Heart left ventricle (tissue), 16 donors: ENCODE results near the gene CHAF1A. TPM values are rescaled to one million over a fixed set of nuclear protein-coding genes. Genes with fewer than 3 reads are reported as not detected.
A peak's percentile ranks its signal among the peaks of the same experiment; 100 is the strongest.

Experiments
- ATAC-seq, 4 donors: fragments of 200-7000 bp; cut with Tn5 transposase; one replicate each; pipeline ENCODE4 v1.9.1; 2020 to 2022; ENCODE audit warnings: moderate library complexity in 4 of 4, mild to moderate bottlenecking in 3 of 4, moderate number of reproducible peaks in 1 of 4
- DNase-seq, 5 donors: peaks; one replicate each; pipeline ENCODE4 v3.0.0-alpha.2; 2020
- H3K27ac ChIP-seq, 12 donors: fragments of 200-600 bp; sonication (generic) in 4 of 12; one replicate each; pipeline versions ENCODE4 v1.5.0 to v1.8.0; 2016 to 2022; ENCODE audit warnings: mild to moderate bottlenecking in 2 of 12
- H3K27me3 ChIP-seq, 9 donors: fragments of 200-600 bp; sonication (generic) in 2 of 9; one replicate each; pipeline versions ENCODE4 v1.5.1 to v1.8.0; 2016 to 2022; ENCODE audit warnings: mild to moderate bottlenecking in 3 of 9
- H3K36me3 ChIP-seq, 9 donors: fragments of 200-600 bp; sonication (generic) in 2 of 9; one replicate each; pipeline versions ENCODE4 v1.5.0 to v1.8.0; 2018 to 2022; ENCODE audit warnings: mild to moderate bottlenecking in 2 of 9
- H3K4me1 ChIP-seq, 12 donors: fragments of 200-600 bp; sonication (generic) in 4 of 12; one replicate each; pipeline versions ENCODE4 v1.5.0 to v1.8.0; 2016 to 2022; ENCODE audit warnings: mild to moderate bottlenecking in 3 of 12
- H3K4me3 ChIP-seq, 12 donors: fragments of 200-600 bp; sonication (generic) in 4 of 12; one replicate each; pipeline versions ENCODE4 v1.5.0 to v1.8.0; 2017 to 2022; ENCODE audit warnings: mild to moderate bottlenecking in 9 of 12, moderate library complexity in 4 of 12
- H3K9me3 ChIP-seq, 12 donors: fragments of 200-600 bp; sonication (generic) in 4 of 12; one replicate each; pipeline versions ENCODE4 v1.5.0 to v1.8.0; 2016 to 2022; ENCODE audit warnings: mild to moderate bottlenecking in 1 of 12
- POLR2A ChIP-seq, 2 donors: fragments of 450-650 bp; IDR thresholded peaks; one replicate each; pipeline ENCODE4 v1.6.1; 2017; ENCODE audit warnings: antibody characterized with exemption in 2 of 2, mild to moderate bottlenecking in 2 of 2, moderate library complexity in 2 of 2
- WGBS, 4 donors: extraction: QIAGEN DNeasy Blood & Tissue Kit in 2 of 4; methylation state at CpG; one replicate each; pipeline versions ENCODE4 v1.1.5 to v1.1.7; 2013 to 2018; 5-methylcytosine and 5-hydroxymethylcytosine counted together
- intact Hi-C, 10 donors: fragments of 100-400 bp; cut with DNase I; formaldehyde crosslinking; loops; one replicate each; pipeline versions ENCODE4 v1.11.1 to v1.14.2; 2022
- polyA plus RNA-seq, 2 donors: library from polyadenylated mRNA; stranded (reverse); fragments of 200-250 nt; gene quantifications; one replicate each; pipeline ENCODE4 v1.2.3, GENCODE V29; 2013
- total RNA-seq, 9 donors: library from RNA; depleted of rRNA in 2 of 9; stranded (reverse); fragments of >200 nt in 2 of 9; fragmentation: NEBNext Ultra II Directional in 3 of 9; extraction: Animal tissue kit (Norgen Biotek cat#: 25700) in 3 of 9; gene quantifications; one replicate each; pipeline versions ENCODE4 v1.1.0 to v1.2.4, GENCODE V29; 2016 to 2023
- TF ChIP-seq, protein P1 (sequence below), 12 donors: fragments of 200-600 bp; sonication (generic) in 4 of 12; IDR thresholded peaks; one replicate each; pipeline versions ENCODE4 v1.5.0 to v1.8.0; 2018 to 2022; ENCODE audit warnings: antibody characterized with exemption in 12 of 12, mild to moderate bottlenecking in 5 of 12
- donor health status: ischemic (EF 13 %, LVEDD 7.1; RV severe dilation, severe dysfunction).
- donor health status: healthy with polysubstance abuse.
- donor health status: DM: no; HTN: yes; CAD: no.
- donor health status: DM: no; HTN: no; CAD: no.
- donor health status: ischemic (EF 25% LVEDD 6.9; RV normal size, moderate dysfunction).
- donor health status: ischemic (EF 25% LVEDD 5.7; RV mildly dilated, moderate dysfunction).
- donor health status: healthy.
- donor health status: DM: yes; HTN: yes; CAD: no.
- donor health status: ischemic (EF 35%, LVEDD 5.7; RV mildly dilated, moderate dysfunction).
- donor health status: nonischemic (EF 11% LVEDD 7.7; RV severe dilation, severe dysfunction).
- donor health status: DM: yes; HTN: yes; CAD: no.
- donor health status: PGD.
- donor health status: ischemic (EF 29% LVEDD 5.4; RV normal size, mild dysfunction).
- donor health status: nonischemic (EF 23%, LVEDD 6.1; RV moderate dilation, normal function).

CHAF1A gene
- total and polyA plus RNA-seq, 11 donors, result 2.9 to 10.7 (median 5.5) TPM

DNA sequence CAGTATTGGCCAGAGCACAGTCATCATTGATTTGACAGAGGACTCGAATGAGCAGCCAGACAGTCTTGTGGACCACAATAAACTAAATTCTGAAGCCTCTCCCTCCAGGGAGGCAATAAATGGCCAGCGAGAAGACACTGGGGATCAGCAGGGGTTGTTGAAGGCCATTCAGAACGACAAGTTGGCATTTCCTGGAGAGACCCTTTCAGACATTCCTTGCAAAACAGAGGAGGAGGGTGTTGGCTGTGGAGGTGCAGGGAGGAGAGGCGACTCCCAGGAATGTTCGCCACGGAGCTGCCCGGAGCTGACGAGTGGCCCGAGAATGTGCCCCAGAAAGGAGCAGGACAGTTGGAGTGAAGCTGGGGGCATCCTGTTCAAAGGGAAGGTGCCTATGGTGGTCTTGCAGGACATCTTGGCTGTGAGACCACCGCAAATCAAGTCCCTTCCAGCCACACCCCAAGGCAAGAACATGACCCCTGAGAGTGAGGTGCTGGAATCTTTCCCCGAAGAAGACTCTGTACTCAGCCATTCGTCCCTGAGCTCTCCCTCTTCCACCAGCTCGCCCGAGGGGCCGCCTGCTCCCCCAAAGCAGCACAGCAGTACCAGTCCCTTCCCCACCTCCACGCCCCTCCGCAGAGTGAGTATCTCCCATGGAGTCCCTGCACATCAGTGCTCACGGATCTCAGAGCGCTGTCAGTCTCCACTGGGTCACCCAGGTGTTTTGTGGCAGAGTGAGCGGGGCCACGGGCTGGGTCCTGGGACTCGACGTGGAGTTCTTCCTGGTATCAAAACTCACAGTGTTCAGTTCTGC lies 6.9 kb downstream of the CHAF1A start:
- intact Hi-C loops, result loop anchor here in 2 of 10 donors (10.0 kb wide), 2 partner anchors 45 to 145 kb away; partner anchors contain the start of gene UBXN6 (in 1 of the 2)
- Histone ChIP-seq H3K27ac (no peak overlapping the region), H3K27me3 (no peaks in the 10 kb centered on the region), H3K9me3 (no peaks in the 10 kb centered on the region), H3K4me3 (no peak overlapping the region), H3K4me1 (peaks cover 0 to under 1% (median 0%) of the 10 kb centered on the region in 12 donors), H3K36me3 (peaks cover 0 to 27% (median 7%) of the 10 kb centered on the region in 9 donors)
- DNase-seq, result peak in 1 of 5 donors; percentile 60
- TF ChIP-seq, protein P1, sequence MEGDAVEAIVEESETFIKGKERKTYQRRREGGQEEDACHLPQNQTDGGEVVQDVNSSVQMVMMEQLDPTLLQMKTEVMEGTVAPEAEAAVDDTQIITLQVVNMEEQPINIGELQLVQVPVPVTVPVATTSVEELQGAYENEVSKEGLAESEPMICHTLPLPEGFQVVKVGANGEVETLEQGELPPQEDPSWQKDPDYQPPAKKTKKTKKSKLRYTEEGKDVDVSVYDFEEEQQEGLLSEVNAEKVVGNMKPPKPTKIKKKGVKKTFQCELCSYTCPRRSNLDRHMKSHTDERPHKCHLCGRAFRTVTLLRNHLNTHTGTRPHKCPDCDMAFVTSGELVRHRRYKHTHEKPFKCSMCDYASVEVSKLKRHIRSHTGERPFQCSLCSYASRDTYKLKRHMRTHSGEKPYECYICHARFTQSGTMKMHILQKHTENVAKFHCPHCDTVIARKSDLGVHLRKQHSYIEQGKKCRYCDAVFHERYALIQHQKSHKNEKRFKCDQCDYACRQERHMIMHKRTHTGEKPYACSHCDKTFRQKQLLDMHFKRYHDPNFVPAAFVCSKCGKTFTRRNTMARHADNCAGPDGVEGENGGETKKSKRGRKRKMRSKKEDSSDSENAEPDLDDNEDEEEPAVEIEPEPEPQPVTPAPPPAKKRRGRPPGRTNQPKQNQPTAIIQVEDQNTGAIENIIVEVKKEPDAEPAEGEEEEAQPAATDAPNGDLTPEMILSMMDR (IDR thresholded peaks at IDR 0.05), result no peak
- TF ChIP-seq POLR2A (IDR thresholded peaks at IDR 0.05), result no peak
- WGBS, 4 donors, result 90 to 92% (median 92%) methylated on average over 22 to 23 of the region's 23 CpGs
- no peak for ATAC-seq

DNA sequence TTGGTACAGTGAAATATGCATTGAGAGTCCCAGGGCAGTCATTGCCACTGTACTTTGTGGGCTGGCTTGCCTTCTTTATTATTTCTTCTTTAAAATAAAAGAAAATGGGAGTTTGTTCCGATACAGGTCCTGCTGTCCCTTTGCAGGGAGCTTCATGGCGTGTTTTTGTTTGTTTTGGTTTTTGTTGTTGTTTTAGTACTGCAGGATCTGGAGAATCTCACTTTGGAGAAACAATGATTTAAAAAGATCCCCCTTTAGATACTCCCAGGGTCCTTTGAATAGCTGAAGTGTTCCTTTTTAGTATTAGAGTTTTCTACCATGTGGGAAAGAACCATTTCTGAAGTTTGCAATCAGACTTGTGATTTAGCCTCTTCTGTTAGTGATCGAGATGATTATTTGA lies 11.1 kb downstream of the CHAF1A start:
- TF ChIP-seq, protein P1 (IDR thresholded peaks at IDR 0.05), result no peak
- TF ChIP-seq POLR2A (IDR thresholded peaks at IDR 0.05), result no peak
- no peak for DNase-seq
- Histone ChIP-seq H3K9me3 (no peaks in the 10 kb centered on the region), H3K27me3 (no peaks in the 10 kb centered on the region), H3K4me3 (no peak overlapping the region), H3K4me1 (peaks cover 0 to 10% (median 0%) of the 10 kb centered on the region in 12 donors), H3K27ac (no peak overlapping the region), H3K36me3 (peaks cover 0 to 27% (median 7%) of the 10 kb centered on the region in 9 donors)
- intact Hi-C loops, result no loop called here
- ATAC-seq, result no peak
- WGBS, 4 donors, result 95 to 98% (median 96%) methylated on average over 3 of the region's 3 CpGs

DNA sequence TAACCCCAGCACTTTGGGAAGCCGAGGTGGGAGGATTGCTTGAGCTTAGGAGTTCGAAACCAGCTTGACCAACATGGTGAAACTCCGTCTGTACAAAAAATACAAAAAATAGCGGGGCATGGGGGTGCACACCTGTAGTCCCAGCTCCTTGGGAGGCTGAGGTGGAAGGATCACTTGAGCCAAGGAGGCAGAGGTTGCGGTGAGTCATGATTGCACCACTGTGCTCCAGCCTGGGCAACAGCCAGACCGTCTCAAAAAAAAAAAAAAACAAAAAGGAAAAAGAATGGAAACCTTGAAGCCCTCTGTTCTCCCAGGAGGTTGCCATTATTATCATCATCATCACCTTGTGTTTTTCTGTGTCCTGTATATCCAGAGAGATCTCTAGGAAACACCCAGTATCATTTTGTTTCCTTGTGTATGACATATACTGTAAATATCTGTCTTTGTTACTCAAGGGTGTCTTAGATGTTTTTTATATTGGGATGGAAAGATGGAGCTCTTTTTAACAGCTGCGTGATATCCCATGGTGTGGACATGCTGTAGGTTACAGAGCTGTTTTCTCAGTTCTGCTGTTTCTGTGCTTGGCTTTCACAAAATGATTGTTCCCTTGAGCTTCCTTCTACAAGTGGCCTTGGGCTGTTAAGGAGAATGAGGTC lies 11.8 kb downstream of the CHAF1A start:
- H3K27ac ChIP-seq, result no peak overlapping the region
- no peaks in the 10 kb centered on the region for H3K9me3 ChIP-seq
- 88 to 96% (median 89%) methylated on average over 7 of the region's 7 CpGs for WGBS, 4 donors
- H3K36me3 ChIP-seq, result peaks cover 0 to 27% (median 7%) of the 10 kb centered on the region in 9 donors
- peak in 1 of 4 donors; percentile 20 for ATAC-seq
- H3K4me3 ChIP-seq, result no peak overlapping the region
- intact Hi-C loops, result no loop called here
- DNase-seq, result peak in 1 of 5 donors; percentile 13
- no peaks in the 10 kb centered on the region for H3K27me3 ChIP-seq
- H3K4me1 ChIP-seq, result peaks cover 0 to 10% (median 0%) of the 10 kb centered on the region in 12 donors
- TF ChIP-seq POLR2A (IDR thresholded peaks at IDR 0.05), result no peak

DNA sequence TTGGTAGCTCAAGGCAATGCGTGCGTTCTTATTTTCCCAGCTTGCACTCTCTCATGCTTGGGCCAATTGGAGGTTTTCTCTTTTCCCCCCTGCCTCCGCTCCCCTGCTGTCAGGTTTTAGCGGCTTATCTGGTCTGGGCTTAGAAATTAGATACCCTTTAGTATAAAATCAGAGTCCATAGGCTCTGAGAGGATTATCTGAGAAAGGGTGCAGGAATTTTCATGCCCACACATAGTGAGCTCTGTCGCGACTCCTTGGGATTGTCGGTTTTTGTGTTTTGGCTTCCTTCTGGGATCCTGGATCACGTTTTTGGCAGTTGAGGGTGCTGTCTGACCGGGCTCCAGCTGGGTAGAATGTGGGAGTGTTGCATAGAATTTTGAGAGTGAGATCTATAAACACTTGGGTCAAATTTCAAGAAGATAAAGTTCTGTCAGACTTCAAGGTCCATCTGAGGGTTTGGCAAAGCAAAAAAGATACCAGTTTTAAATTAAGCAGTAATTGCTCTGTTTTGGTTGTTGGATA lies 12.4 kb downstream of the CHAF1A start:
- ATAC-seq (peak in 1 of 4 donors; percentile 7), DNase-seq (peak in 1 of 5 donors; percentile 10)
- Histone ChIP-seq H3K4me3 (no peak overlapping the region), H3K36me3 (peaks cover 0 to 27% (median 2%) of the 10 kb centered on the region in 9 donors), H3K27ac (no peak overlapping the region), H3K27me3 (no peaks in the 10 kb centered on the region), H3K4me1 (peaks cover 0 to 10% (median 0%) of the 10 kb centered on the region in 12 donors), H3K9me3 (no peaks in the 10 kb centered on the region)
- WGBS, 4 donors, result 59 to 67% (median 62%) methylated on average over 9 of the region's 9 CpGs
- intact Hi-C loops, result no loop called here
- TF ChIP-seq POLR2A (IDR thresholded peaks at IDR 0.05), result no peak
- TF ChIP-seq, protein P1 (IDR thresholded peaks at IDR 0.05), result no peak
